Retinal pigment epithelial cell (primary cell): ENCODE measurements around the gene CELF1.

Experiments
- DNase-seq: peaks from one replicate; pipeline ENCODE4 v3.0.0-alpha.2; 2010; ENCODE audit warnings: low read depth
- H3K4me3 ChIP-seq: 2 replicates; pipeline ENCODE4 v1.5.1; 2011; ENCODE audit warnings: mild to moderate bottlenecking, low read length, control low read depth, moderate library complexity
- TF ChIP-seq, protein P1 (sequence below): conservative IDR thresholded peaks from 2 replicates; pipeline ENCODE4 v1.5.1; 2011; ENCODE audit warnings: low read depth, low read length, control low read depth, inconsistent platforms

CELF1 gene

GRCh38 chr11:47437218-47437745 is 115.7 kb downstream of the CELF1 start:
- TF ChIP-seq, protein P1, sequence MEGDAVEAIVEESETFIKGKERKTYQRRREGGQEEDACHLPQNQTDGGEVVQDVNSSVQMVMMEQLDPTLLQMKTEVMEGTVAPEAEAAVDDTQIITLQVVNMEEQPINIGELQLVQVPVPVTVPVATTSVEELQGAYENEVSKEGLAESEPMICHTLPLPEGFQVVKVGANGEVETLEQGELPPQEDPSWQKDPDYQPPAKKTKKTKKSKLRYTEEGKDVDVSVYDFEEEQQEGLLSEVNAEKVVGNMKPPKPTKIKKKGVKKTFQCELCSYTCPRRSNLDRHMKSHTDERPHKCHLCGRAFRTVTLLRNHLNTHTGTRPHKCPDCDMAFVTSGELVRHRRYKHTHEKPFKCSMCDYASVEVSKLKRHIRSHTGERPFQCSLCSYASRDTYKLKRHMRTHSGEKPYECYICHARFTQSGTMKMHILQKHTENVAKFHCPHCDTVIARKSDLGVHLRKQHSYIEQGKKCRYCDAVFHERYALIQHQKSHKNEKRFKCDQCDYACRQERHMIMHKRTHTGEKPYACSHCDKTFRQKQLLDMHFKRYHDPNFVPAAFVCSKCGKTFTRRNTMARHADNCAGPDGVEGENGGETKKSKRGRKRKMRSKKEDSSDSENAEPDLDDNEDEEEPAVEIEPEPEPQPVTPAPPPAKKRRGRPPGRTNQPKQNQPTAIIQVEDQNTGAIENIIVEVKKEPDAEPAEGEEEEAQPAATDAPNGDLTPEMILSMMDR: no peak
- DNase-seq: no peak
- H3K4me3 ChIP-seq: no peak overlapping the region

GRCh38 chr11:47436726-47437125 is 116.2 kb downstream of the CELF1 start:
- DNase-seq: no peak
- no peak overlapping the region for H3K4me3 ChIP-seq
- TF ChIP-seq, protein P1: no peak

DNA sequence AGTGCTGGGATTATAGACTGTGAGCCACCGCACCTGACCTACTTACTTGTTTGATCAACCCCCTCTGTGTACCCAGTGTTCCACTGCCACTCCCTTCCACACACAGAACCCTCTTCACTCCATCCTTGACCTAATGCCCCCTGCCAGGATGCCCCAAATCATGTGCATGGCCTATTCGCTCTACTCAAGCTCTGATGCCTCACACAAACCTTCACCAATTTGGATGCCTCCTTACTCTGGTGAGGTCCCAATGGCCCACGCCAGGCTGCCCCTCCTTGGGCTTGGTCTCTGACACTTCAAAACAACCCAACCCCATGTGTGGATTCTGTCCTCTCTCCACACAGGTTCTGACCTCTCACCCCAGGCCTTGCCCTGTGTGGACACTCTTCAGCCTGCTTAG is 117.2 kb downstream of the CELF1 start:
- DNase-seq: no peak
- no peak overlapping the region for H3K4me3 ChIP-seq
- TF ChIP-seq, protein P1: no peak

- TF ChIP-seq, protein P1: no peak
- DNase-seq: no peak
- H3K4me3 ChIP-seq: no peak overlapping the region
Observed at GRCh38 chr11:47434011-47434786, 118.7 kb downstream of the CELF1 start.

DNA sequence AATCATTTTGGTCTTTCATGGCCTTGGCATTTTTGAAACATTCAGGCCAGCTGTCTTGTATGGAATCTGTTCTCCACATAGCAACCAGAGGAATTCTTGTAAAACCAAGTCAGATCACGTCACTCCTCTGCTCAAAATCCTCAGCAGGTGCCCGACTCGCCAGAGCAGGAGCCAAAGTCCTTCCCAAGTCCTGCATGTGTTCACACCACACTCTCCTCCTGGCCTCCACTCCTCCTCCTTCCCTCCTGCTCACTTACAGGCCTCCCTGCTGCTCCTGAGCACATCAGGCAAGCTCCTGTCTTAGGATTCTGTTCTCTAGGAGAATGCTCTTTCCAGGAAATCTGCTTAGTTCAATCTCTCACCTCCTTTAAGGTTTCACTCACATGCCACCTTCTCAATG is 119.8 kb downstream of the CELF1 start:
- DNase-seq: no peak
- TF ChIP-seq, protein P1: no peak
- no peak overlapping the region for H3K4me3 ChIP-seq

DNA sequence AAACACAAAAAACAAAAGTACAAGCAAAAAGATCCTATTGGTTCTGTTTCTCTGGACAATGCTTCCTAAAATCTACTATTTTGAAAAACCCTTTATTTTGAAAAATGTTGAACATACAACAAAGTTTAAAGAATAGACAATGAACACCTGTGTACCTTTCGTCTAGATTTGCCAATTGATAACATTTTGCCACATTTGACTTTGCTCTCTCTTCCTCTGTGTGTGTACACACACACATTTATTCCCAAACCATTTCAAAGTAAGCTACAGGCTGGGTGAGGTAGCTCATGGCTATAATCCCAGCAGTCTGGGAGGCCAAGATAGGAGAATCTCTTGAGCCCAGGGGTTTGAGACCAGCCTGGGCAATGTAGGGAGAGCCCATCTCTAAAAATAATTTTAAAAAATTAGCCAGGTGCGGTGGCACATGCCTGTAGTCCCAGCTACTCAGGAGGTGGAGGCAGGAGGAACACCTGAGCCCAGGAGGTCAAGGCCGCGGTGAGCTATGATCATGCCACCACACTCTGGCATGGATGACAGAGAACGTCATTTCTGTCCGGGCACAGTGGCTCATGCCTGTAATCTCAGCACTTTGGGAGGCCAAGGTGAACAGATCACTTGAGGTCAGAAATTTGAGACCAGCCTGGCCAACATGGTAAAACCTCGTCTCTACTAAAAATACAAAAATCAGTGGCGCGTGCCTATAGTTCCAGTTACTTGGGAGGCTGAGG is 121.4 kb downstream of the CELF1 start:
- H3K4me3 ChIP-seq: no peak overlapping the region
- TF ChIP-seq, protein P1: no peak
- no peak for DNase-seq

DNA sequence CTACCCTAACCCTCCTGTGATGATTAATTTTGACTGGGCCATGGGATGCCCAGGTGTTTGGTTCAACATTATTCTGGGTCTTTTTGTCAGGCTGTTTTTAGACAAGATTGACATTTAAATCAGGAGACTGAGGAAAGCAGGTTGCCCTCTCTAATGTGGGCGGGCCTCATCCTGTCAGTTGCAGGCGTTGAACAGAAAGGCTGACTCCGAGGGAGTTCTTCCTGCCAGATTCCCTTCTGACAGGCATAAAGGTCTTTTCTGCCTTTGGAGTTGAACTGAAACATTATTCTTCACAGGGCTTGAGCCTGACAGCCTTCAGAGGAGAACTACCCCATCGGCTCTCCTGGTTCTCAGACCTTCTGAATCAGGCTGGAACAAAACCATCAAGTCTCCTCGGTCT is 122.4 kb downstream of the CELF1 start:
- no peak for DNase-seq
- H3K4me3 ChIP-seq: no peak overlapping the region
- TF ChIP-seq, protein P1: no peak
